ENCODE results near the gene C2CD5. TPM values are rescaled to one million over a fixed set of nuclear protein-coding genes. Genes with fewer than 3 reads are reported as not detected.

C2CD5 gene
- total RNA-seq, 1 experiment from 2014 or later = 12.6 TPM

DNA sequence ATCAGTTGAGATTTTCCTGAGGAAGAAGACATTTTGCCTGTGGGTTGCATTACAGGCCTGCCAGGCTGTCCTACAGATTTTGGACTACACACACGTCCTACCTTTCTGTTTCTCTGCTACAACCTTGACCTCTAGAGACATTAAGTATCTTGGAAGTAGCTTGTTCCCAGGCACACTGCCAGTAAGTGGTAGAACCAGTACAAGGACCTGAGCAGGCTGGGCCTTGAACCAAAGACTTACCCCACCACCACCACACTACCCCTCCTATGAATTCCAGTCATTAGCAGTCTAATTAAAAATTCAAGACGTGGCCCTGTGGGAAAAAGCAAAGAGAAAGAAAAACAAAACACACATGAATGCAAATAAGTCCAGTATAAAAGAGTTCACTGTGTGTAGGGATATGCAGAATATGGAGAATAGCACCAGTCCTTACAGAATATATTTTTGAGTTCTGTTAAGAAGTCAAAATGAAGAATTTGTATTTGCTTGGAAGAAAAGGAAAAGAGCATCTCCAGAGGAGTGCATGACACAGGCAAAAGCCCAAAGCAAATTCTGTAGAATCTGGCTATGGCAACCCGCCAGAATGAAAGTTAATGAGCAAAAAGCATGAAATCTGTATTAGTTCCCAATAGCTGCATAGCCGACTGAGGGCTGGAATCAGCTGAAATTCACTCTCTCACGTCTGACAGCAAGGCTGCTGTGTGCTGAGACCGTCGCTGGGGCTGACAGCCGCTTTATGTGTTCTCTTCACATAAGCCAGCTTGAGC lies 135.5 kb downstream of the C2CD5 start:
- Histone ChIP-seq H3K4me1 (replicated peaks) (no peaks in the 10 kb centered on the region), H3K36me3 (no peaks in the 10 kb centered on the region), H3K27me3 (replicated peaks) (no peaks in the 10 kb centered on the region), H3K9me3 (replicated peaks) (no peaks in the 10 kb centered on the region), H3K4me3 (no peak overlapping the region), H3K27ac (no peak overlapping the region)
- no peak for DNase-seq (ENCODE audit: low read depth in 1 of 2, low spot score in 2 of 2)

GRCh38 chr12:22407397-22407796 lies 136.9 kb downstream of the C2CD5 start:
- H3K27ac ChIP-seq = no peak overlapping the region
- DNase-seq (ENCODE audit: low read depth in 1 of 2, low spot score in 2 of 2) = no peak
- no peaks in the 10 kb centered on the region for H3K27me3 ChIP-seq (replicated peaks)
- H3K4me3 ChIP-seq = no peak overlapping the region
- H3K36me3 ChIP-seq = no peaks in the 10 kb centered on the region
- H3K4me1 ChIP-seq (replicated peaks) = no peaks in the 10 kb centered on the region
- H3K9me3 ChIP-seq (replicated peaks) = no peaks in the 10 kb centered on the region

DNA sequence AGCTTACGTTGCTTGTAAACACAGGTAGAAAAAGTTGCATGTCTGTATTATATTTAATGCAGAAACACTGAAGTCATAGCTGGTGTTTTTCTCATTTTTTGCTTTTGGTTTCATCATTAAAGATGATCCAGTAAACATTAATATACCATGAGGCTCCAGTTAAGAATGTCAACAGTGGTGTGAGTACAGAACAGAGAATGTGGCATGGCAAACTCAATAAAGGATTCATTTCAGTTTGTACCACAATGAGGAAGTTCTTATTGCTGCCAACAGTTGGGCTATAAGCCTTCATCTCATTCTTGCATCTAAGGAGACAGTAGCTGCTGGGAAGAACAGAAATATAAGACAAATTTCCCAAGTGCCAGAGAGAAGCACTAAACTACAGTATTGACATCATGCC lies 137.7 kb downstream of the C2CD5 start:
- H3K27me3 ChIP-seq (replicated peaks) = no peaks in the 10 kb centered on the region
- H3K36me3 ChIP-seq = no peaks in the 10 kb centered on the region
- no peak overlapping the region for H3K27ac ChIP-seq
- no peaks in the 10 kb centered on the region for H3K4me1 ChIP-seq (replicated peaks)
- no peak overlapping the region for H3K4me3 ChIP-seq
- no peaks in the 10 kb centered on the region for H3K9me3 ChIP-seq (replicated peaks)
- DNase-seq (ENCODE audit: low read depth in 1 of 2, low spot score in 2 of 2) = no peak

GRCh38 chr12:22399464-22400180 lies 144.7 kb downstream of the C2CD5 start:
- DNase-seq (ENCODE audit: low read depth in 1 of 2, low spot score in 2 of 2) = no peak
- Histone ChIP-seq H3K4me3 (no peak overlapping the region), H3K27ac (no peak overlapping the region), H3K36me3 (no peaks in the 10 kb centered on the region), H3K27me3 (replicated peaks) (no peaks in the 10 kb centered on the region), H3K9me3 (replicated peaks) (no peaks in the 10 kb centered on the region), H3K4me1 (replicated peaks) (no peaks in the 10 kb centered on the region)

Other genes starting within 250 kb of the C2CD5 start
- gene ST8SIA1, start 209.8 kb downstream of the C2CD5 start, total RNA-seq (2014; rRNA removed; shearing (Covaris generic)) = not detected in 2 replicates
- gene ETNK1, start 80.6 kb upstream of the C2CD5 start, total RNA-seq (2014; rRNA removed; shearing (Covaris generic)) = 24.5 and 25.2 TPM in 2 replicates

Data from SJSA1 (cell line).